GM19351 (cell line): ENCODE results near the gene PRKN.

Experiments
- ATAC-seq: cut with Tn5 transposase; IDR thresholded peaks from one replicate; pipeline ENCODE4 v1.9.1; 2021; ENCODE audit warnings: mild to moderate bottlenecking, moderate library complexity; ENCODE audit not compliant: unreplicated experiment

PRKN gene

GRCh38 chr6:162336359-162336758 is 391.2 kb downstream of the PRKN start:
- no peak for ATAC-seq

GRCh38 chr6:162332365-162332764 is 395.2 kb downstream of the PRKN start:
- ATAC-seq = no peak

- ATAC-seq = no peak
Observed at GRCh38 chr6:162331911-162332310, 395.7 kb downstream of the PRKN start.

DNA sequence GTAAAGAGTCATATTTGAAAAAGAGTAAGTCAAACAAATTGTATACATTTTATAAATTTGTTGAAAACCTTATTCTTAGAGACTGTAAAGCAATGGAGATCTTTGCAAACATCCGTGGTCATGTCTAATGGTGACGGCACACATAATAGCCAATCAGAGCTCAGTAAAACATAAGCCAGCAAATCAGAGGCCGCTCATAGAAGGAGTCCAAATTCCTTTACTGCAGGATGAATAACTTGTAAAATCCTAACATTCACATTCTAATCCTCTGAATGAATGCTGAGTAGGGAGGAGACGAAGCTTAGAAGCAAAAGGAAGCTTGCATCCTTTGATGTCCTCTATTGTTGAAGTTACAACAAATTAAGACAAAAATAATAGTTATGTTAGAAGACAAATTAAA is 401.7 kb downstream of the PRKN start:
- no peak for ATAC-seq

DNA sequence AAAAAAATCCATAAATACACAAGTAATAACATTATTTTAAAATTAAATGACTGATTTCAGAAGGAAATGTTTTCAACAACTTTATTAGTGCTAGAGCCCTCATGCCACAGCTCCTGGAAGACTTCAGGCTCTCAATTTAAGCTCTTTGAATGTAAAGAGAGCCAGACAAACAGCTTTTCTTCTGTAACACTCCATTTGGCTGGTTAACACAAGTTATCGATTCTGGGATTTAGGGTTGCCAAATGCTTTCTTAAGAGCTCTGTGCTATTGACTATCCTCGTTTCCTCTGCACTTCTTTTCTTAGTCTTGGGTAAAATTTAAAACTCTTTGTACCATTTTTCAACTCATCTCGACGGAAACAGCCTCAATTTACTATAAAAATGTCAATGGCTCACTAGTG is 402.5 kb downstream of the PRKN start:
- ATAC-seq = no peak

- ATAC-seq = no peak
Observed at GRCh38 chr6:162315291-162315690, 412.3 kb downstream of the PRKN start.

DNA sequence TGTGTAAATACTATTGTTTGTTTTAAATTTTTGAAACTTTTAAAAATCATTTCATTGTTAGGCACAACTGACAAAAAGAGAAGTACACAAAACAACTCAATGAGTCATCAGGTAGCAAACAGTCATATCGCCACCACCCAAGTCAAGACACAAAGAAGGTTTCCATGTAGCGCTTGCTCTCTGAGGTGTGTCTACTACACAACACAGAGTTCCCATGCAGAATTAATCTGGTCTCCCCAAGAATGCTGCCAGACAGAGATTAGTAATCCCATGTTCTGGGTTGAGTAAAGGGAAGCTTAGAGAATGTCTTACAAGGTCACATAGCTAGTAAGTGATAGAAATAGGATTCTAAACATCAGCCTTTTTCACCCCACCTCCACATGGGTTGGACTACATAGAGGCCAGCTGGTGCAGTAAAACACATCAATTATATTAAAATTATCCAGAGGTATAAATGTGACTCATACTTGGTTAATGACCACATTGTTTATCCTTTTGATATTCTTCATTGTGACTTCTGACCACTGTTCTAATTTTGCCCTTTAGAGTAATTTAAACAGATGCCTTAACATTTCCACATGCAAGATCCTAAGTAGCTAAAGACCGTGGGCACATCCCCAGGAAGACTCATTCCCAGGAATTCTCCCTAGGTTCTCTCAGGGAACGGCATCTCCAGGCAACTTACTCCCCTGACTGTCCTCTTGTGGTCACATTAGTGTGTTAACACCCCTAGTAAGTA is 413.5 kb downstream of the PRKN start:
- no peak for ATAC-seq

DNA sequence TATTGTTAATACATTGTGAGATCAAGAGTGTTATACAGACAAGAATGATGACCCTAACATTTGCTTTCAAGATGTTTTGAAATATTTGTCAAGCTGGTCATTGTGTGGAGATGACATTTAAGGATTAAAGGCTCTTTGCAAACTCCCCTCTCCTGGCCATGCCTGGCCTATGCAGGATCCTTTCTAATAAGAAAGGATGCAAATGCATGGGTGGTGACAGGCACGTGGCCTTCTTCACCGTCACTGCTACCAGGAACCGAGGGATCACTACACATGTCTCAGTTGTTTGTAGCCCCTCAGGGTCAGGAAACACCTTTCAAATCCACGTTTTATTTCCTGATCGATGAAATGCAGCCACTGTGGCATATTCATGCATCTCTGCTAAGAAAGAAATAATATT is 419.7 kb downstream of the PRKN start:
- ATAC-seq = no peak

DNA sequence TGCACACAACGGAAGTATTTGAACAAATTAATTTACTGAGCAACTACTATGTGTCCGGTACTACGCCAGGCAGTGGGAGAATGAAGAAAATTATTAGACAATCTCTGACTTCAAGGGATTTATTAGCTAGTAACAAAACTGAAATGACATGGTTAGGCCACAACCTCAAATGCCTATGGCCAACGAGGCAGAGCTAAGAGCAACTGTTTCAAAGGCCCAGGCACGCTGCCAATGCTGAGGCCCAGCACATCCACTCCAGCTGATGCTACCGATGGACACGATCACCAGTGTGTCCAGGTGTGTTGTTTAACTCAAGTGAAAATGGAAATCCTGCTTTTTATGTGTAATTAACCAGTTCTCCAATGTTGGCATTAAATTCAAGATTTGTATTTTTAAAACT is 420.9 kb downstream of the PRKN start:
- ATAC-seq = no peak

DNA sequence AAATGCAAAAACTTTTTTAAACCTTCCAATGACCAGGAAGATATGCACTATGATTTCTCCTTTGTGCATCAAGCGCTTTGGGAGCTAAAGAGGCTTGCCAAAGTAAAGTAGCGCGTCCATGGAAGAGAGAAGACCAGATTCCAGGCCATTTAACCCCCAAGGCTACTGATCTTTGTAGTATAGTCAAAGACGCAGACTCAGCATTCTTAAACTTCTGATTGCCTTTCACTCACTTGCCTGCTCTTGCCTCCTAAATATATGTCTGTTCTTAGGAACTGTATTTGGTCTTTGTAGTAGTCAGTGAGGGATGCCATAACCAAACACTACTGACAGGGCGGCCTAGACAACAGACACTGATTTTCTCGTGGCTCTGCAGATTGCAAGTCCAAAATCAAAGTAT is 426.4 kb downstream of the PRKN start:
- no peak for ATAC-seq

GRCh38 chr6:162294029-162294428 is 433.5 kb downstream of the PRKN start:
- no peak for ATAC-seq

- ATAC-seq = no peak
Observed at GRCh38 chr6:162292915-162293314, 434.7 kb downstream of the PRKN start.

DNA sequence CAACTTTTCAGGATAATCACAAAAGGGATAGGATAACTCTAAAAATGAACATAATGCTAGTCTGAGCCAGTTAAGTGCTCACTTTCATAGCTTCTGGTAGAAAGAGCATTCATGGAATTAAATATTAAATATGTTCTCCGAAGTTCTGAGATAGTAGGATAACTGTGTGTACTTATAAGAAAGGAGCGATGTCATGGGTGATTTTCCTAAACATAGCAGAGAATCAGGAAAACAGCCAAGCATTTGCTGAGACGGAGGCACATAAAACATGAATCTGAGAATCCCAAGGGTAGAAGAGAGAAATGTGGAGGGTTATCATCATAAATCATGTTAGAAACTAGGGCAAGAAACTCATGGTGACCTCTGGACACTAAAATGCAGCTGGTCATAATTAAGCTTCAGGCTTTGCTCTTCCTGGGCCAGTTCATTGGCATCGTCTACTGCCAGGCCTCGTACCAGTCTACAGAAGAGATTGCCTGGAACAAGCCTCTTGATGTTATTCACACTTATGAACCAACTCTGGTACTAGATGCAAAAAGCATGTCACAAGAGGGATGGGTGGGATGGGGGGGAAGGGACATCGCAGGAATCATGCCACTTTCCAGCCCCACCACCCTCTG is 436.6 kb downstream of the PRKN start:
- ATAC-seq = no peak

GRCh38 chr6:162289972-162290371 is 437.6 kb downstream of the PRKN start:
- no peak for ATAC-seq

GRCh38 chr6:162273986-162274385 is 453.6 kb downstream of the PRKN start:
- no peak for ATAC-seq

DNA sequence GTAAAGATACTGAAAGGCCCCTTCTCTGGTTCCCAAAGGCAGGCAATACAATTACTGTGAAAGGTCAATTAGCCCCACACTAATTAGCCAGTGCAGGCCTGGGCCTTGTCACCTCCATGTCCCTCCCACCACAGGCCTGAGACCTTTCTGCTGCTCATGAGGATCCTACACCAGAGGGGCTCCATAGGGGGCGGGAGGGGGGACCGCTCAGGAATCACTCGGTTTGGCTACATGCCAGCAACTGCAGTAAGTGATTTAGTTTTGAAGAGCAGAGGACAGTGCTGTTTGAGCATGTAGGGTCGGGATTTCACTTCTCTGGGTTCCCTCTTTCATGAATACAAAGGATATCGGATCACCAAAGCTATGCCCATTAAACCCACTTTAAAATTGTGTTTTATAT is 455.6 kb downstream of the PRKN start:
- no peak for ATAC-seq

DNA sequence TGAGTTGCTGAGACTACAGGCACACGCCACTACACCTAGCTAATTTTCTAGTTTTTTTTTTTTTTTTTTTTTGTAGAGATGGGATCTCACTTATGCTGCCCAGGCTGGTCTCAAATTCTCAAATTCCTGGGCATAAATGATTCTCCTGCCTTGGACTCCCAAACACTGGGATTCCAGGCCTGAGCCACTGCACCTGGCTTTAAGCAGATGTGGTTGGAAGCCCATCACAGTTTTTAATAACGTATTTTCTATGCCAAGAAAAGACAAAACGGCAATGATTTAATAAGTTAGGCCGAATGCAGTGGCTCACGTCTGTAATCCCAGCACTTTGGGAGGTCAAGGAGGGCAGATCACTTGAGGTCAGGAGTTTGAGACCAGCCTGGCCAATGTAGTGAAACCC is 456.6 kb downstream of the PRKN start:
- no peak for ATAC-seq

DNA sequence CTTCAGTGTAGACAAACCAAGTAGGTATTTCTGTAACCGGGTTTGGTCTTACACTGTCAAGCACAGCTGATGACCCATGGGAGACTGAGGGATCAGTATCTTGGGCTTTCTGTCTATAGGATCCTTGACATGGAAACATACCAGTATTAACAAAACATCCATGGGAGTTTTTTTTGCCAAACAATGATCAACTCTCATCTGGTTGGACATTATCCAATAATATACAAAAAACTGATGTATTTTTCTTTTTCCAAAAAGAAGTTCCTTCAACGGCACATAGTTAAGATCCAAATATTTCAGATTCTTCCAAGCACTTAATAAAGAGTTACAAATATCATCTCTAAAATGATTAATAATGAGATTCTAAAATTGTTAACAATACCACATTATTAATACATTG is 459.9 kb downstream of the PRKN start:
- ATAC-seq = no peak

GRCh38 chr6:162267126-162267525 is 460.4 kb downstream of the PRKN start:
- ATAC-seq = no peak

- ATAC-seq = no peak
Observed at GRCh38 chr6:162264581-162264980, 463.0 kb downstream of the PRKN start.

DNA sequence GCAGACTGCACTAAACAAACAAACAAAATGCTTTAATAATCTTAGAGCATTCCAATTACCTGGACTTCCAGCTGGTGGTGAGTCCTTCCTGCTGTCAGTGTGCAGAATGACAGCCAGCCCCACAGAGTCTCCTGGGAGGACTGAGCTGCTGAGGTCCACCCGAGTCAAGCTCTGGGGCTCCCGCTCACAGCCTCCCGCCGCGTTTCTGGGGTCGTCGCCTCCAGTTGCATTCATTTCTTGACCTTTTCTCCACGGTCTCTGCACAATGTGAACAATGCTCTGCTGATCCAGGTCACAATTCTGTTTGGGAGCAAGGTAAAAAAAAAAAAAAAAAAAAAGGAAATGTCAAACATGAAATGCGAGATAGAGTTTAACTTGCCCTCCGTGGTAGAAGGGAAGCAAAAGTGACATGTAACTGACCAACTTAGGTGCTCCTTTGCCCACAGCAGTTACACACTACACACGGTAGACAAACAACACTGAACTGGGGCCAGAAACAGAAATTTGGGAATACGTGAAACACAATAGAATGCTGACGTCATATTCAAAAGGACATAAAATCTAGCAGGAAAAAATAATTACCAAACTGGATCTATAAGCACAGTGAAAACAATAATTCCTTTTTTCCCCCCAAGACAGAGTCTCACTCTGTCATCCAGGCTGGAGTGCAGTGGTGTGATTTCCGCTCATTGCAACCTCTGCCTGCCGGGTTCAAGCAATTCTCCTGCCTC is 464.9 kb downstream of the PRKN start:
- no peak for ATAC-seq

GRCh38 chr6:162261598-162261997 is 466.0 kb downstream of the PRKN start:
- no peak for ATAC-seq
